HG03575 (cell line): ENCODE results near the gene MEX3A.
"Not testable (repeated sequence)": the region's sequence is repeated elsewhere in the genome, so short reads cannot be mapped to it uniquely, and the experiment has no call there.

Source experiments
- ATAC-seq: cut with Tn5 transposase; IDR thresholded peaks from one replicate; pipeline ENCODE4 v1.9.1; 2021; ENCODE audit not compliant: unreplicated experiment, insufficient number of reproducible peaks, low FRiP score; ENCODE audit errors: extremely low read depth

The MEX3A gene

DNA sequence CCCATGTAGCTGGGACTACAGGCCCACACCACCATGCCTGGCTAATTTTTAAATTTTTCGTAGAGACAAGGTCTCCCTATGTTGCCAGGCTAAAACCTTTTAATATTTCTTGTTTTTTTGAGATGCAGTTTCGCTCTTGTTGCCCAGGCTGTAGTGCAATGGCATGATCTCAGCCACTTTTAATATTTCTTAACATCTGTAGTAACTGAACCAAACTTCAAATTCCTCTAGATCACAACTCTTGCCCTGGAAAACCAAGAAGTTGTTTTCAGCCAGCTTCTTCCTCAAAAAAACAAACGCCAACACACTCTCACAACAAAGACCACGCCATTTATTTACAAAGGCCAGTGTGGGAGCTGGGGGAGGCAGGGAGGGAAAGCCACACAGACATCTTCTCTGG lies 47.3 kb downstream of the MEX3A start:
- ATAC-seq = not testable (repeated sequence)

DNA sequence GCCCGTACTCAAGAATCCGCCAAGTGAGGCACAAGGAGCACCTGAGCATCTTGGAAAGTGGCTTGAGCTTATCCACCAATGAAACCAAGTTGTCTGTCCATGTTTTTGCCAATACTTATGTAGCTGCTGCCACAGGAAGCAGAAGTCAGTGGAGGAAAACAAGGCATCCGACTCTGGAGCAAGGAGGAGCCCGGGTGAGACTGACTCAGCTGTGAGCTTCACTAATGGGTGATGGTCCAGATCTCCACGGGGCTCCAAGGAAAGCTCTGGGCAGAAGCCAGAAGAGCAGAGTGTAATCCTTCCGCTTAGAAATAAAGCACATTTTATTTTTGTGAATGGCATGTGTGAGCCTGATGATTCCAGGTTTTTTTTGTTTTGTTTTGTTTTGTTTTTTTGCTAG lies 49.3 kb downstream of the MEX3A start:
- no peak for ATAC-seq

DNA sequence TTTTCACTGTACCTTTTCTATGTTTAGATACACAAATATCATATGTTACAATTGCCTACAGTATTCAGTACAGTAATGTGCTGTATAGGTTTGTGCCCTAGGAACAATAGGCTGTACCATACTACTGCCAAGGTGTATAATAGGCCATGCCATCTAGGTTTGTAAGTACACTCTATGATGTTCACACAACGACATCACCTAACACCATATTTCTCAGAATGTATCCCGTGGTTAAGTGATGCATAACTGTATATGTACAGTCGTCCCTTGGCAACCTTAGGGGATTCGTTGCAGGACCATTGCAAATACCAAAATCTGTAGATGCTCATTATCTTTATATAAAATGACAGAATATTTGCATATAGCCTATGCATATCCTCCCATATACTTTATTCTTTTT lies 55.7 kb downstream of the MEX3A start:
- no peak for ATAC-seq

DNA sequence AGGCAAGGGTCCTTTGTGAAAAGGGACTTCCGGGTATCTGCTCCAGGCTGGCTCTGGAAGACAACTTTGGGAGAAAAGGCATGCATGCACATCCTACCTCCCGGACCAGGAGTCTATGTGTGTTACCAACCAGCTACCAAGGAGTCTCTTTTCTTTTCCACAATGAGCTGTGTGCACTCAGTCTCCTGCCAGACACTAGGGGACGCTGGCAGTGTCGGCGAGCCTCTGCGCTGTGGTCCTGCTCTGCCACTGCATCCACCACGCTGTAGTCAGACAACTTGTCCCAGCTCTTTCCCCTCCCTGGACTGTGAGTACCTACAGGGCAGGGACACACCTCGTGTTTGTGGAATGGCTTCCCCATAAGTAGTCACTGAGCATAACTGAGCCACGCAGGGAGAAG lies 56.4 kb downstream of the MEX3A start:
- no peak for ATAC-seq

DNA sequence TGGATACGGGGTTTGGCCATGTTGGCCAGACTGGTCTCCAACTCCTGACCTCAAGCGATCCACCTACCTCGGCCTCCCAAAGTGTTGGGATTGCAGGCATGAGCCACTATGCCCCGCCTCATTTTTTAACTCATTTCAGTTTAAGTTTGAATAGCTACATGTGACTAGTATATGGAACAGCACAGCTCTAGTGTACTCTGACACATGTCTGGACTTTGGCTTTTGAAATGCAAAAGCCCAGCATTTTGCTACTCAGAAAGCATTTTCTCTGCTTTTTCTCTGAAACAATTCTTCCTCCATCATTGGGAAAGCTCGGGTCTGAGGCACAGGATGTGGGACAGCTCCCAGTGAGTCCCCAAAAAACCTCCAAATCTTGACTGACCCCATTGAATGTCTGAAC lies 57.5 kb downstream of the MEX3A start:
- ATAC-seq = no peak
